Measurements from ENCODE around the gene DPYSL5. TPM values are rescaled to one million over a fixed set of nuclear protein-coding genes. Genes with fewer than 3 reads are reported as not detected.

DPYSL5 gene
- total RNA-seq, 1 donor from 2014 or later = not detected

DNA sequence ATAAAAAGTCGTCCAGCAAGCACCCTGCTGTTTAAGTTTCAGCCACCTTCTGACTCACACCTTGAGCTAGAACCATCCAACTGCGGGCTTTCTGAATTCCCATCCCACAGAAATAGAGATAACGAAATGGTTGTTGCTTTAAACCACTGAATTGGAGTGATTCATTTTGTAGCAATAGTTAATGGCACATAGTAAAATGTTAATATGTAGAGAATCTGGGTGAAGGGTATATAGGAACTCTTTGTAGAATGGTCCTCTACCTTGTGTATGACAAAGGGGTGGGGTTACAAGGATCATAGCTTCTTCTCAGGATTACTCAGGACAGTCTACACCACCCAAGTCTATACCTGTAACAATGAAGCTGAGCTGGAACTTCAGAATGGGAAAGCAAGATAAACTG, 120.1 kb downstream of the DPYSL5 start:
- H3K9me3 ChIP-seq = no peaks in the 10 kb centered on the region
- DNase-seq (no peak), ATAC-seq (no peak)
- no peak overlapping the region for H3K4me3 ChIP-seq
- intact Hi-C loops (cut with DNase I) = no loop called here
- no peaks in the 10 kb centered on the region for H3K36me3 ChIP-seq
- H3K4me1 ChIP-seq = peaks cover 23% of the 10 kb centered on the region
- peaks cover 8% of the 10 kb centered on the region for H3K27me3 ChIP-seq (ENCODE audit: low read depth)
- TF ChIP-seq, protein P1, sequence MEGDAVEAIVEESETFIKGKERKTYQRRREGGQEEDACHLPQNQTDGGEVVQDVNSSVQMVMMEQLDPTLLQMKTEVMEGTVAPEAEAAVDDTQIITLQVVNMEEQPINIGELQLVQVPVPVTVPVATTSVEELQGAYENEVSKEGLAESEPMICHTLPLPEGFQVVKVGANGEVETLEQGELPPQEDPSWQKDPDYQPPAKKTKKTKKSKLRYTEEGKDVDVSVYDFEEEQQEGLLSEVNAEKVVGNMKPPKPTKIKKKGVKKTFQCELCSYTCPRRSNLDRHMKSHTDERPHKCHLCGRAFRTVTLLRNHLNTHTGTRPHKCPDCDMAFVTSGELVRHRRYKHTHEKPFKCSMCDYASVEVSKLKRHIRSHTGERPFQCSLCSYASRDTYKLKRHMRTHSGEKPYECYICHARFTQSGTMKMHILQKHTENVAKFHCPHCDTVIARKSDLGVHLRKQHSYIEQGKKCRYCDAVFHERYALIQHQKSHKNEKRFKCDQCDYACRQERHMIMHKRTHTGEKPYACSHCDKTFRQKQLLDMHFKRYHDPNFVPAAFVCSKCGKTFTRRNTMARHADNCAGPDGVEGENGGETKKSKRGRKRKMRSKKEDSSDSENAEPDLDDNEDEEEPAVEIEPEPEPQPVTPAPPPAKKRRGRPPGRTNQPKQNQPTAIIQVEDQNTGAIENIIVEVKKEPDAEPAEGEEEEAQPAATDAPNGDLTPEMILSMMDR (IDR thresholded peaks at IDR 0.05) = no peak
- no peak overlapping the region for H3K27ac ChIP-seq

DNA sequence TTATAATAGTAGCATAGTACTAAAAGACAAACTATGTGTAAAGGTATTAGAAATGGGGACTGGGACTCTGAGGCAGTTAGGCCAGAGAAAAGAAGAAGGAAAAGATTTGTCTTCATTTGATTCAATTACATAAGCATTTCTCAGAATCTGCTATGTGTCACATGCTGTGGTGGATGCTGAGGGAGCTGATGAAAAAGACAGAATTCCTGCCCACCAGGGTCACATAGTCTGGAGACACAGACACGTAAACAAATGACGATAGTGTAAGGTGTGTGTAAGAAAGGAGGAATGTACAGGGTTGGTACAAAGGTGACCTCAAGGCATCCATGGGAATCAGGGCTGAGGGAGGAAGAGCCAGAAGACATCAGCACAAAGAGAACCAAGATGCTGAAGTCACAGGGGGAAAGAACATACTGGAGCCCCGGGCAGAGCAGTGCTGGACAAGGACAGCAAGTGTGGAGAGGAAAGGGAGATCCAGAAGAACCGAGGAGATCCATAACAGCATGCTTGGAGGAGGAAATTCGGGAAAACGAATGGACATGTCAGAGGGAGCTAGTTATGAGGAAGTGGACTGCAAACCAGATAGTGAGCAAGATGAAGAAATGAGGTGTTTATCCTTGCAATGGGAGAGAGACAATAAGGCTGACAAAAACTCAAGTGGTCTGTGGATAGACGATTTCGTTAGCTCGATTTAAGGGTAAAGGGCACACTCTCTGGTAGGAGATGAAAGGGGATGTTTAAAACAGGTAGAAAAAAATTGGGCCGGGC, 121.3 kb downstream of the DPYSL5 start:
- Histone ChIP-seq H3K27me3 (ENCODE audit: low read depth) (peaks cover 8% of the 10 kb centered on the region), H3K4me3 (no peak overlapping the region), H3K4me1 (peaks cover 23% of the 10 kb centered on the region), H3K9me3 (no peaks in the 10 kb centered on the region), H3K36me3 (no peaks in the 10 kb centered on the region), H3K27ac (no peak overlapping the region)
- DNase-seq = no peak
- TF ChIP-seq, protein P1 (IDR thresholded peaks at IDR 0.05) = no peak
- intact Hi-C loops (cut with DNase I) = no loop called here
- no peak for ATAC-seq

DNA sequence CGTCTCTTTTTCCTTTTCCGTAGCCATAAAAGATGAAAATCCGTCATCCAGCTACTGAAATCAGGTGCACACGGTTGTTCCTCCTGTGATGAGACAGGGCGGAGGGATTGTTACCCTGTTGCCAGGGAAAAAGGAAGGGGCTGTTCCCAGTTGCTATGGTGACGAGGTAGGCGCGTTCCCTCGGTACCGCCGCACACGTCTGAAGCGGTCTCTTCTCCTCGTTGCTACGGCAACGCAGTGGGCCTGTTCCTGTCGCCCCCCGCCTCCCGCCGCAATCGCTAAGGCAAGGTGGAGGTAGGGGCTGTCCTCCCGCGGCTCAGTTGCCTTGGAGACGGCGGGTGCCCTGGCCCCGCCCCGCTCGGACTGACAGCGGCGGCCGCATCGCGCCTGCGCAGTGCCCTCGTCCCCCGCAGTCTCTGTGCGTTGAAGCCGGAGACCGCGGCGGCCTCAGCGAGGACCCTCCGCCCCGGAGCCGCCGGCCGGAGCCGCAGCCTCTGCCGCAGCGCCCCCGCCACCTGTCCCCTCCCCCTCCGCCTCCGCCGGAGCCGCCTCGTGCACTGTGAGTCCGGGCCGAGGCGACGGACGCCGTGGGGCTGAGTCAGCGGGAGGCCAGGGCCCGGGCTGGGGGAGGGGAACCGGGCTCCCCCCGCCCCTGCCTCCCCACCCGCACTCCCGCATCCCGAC, 122.5 kb downstream of the DPYSL5 start, which contains the start of gene MAPRE3:
MAPRE3 (plus strand) TSS at position 394 of the 684 bp plus-strand sequence. CDS start 51,582 bp downstream, outside the sequence.
- H3K4me1 ChIP-seq = peaks cover 23% of the 10 kb centered on the region
- ATAC-seq (peak; percentile 95 to 97), DNase-seq (peak; percentile 89)
- H3K36me3 ChIP-seq = no peaks in the 10 kb centered on the region
- H3K27me3 ChIP-seq (ENCODE audit: low read depth) = peaks cover 8% of the 10 kb centered on the region
- H3K9me3 ChIP-seq = no peaks in the 10 kb centered on the region
- TF ChIP-seq, protein P1 (IDR thresholded peaks at IDR 0.05) = no peak
- intact Hi-C loops (cut with DNase I) = no loop called here
- peak within 1 kb of the TSS; percentile 73 for H3K27ac ChIP-seq
- H3K4me3 ChIP-seq = peak within 1 kb of the TSS; percentile 88

DNA sequence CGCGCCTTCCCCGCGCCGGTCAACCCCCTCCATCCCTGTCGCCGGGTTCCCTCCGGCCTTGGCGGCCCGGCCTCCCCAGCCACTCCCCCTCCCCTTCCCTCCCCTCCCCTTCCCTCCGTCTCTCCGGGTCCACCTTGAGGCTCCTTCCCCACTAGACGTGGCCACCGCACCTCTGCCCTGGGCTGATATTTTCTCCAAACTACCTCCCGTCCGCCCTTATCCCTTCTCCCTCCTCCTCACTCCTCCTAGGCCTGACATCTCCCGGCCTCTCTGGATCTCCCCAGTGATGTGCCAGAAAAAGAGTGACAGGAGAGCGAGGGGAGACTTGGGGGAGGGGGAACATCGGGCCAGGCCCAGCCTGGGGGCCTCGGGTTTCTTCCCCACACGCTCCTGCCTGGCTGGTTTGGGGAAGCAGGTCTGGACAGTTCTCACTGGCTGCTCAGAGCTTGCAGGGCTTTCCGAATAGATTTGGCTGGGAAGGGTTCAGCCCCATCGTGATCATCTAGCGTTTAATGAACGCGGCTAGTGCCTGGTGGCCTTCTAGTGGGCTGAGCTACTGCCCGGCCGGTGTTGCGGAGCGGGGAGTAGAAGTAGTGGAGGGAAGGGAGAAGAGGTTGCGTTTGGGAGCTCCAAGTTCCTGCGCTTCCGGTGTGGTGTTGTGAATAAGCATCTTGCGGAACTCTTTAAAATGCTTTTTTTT, 123.1 kb downstream of the DPYSL5 start:
- ATAC-seq (peak; percentile 56 to 57), DNase-seq (no peak)
- TF ChIP-seq, protein P1 (IDR thresholded peaks at IDR 0.05) = no peak
- intact Hi-C loops (cut with DNase I) = no loop called here
- H3K36me3 ChIP-seq = no peaks in the 10 kb centered on the region
- H3K9me3 ChIP-seq = no peaks in the 10 kb centered on the region
- peaks cover 7% of the 10 kb centered on the region for H3K27me3 ChIP-seq (ENCODE audit: low read depth)
- H3K4me3 ChIP-seq = peak overlapping the region; percentile 88
- H3K27ac ChIP-seq = peak overlapping the region; percentile 73
- peaks cover 23% of the 10 kb centered on the region for H3K4me1 ChIP-seq

DNA sequence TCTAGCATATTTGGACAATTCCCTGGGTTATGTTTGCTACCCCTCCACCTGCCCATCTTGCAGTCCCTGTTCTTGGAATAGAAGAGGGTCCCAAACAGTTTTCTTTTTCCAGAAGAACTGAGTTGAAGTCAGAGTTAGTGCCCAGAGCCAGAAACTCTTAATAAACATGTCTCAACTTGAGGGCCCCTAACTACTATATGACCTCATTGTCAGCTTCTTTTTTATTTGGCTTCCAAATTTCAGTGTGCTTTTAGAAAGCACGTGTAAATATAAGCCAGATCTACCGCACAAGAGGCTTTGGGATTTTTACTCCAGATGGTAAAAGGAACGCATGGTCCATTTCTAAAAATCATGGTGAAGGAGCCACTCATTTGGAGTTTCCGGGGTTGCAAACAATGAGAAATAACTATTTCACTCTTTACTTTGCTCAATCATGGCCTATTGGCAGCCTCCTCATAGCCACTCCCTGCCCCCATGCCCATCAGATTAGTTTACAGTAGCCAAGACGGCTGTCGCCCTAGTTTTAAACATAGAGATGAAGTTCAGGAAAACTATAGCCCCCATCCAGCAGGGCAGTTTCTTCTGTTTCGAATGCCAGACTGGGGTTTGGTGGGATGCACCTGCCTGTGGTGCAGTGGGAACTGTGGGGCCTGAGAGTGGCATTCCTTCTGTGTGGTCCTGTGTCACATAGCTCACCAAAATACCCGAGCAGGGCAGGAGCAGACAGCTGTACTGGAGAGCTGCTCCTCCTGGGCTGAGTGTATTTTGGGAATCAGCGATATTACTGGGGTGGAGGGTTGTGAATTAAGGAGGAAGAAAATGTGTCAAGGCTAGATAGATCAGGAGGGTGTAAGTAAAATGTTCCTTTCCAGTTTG, 124.2 kb downstream of the DPYSL5 start:
- Histone ChIP-seq H3K9me3 (no peaks in the 10 kb centered on the region), H3K4me1 (peaks cover 23% of the 10 kb centered on the region), H3K27ac (no peak overlapping the region), H3K4me3 (no peak overlapping the region), H3K36me3 (no peaks in the 10 kb centered on the region), H3K27me3 (ENCODE audit: low read depth) (no peaks in the 10 kb centered on the region)
- intact Hi-C loops (cut with DNase I) = no loop called here
- TF ChIP-seq, protein P1 (IDR thresholded peaks at IDR 0.05) = no peak
- ATAC-seq (no peak), DNase-seq (no peak)
